Naive thymus-derived CD8-positive, alpha-beta T cell (primary cell): ENCODE results near the gene PACRG. TPM values are rescaled to one million over a fixed set of nuclear protein-coding genes. Genes with fewer than 3 reads are reported as not detected.

ENCODE experiments used
- ATAC-seq, 2 donors: fragments of 150-1000 bp; cut with Tn5 transposase in 1 of 2; sonication (Bioruptor Pico), chemical (Tn5 transposase) in 1 of 2; 1 replicate in 1 of 2; 2 replicates in 1 of 2; pipeline ENCODE4 v1.10.0; 2021; ENCODE audit warnings: mild to moderate bottlenecking in 2 of 2, moderate library complexity in 2 of 2
- POLR2A ChIA-PET: fragments of 350-600 bp; sonication (Branson Sonifier 250); formaldehyde crosslinking; loops from one replicate; lab custom pipeline; 2021; ENCODE audit warnings: antibody characterized with exemption; lab: Charles Lee
- DNase-seq, 10 donors: peaks; one replicate each; pipeline versions ENCODE4 v3.0.0 to v3.0.0-alpha.2; 2020 to 2022
- H3K27ac Mint-ChIP-seq, 10 donors: one replicate each; pipeline ENCODE4 v1.8.0; 2020 to 2022; ENCODE audit warnings: mild to moderate bottlenecking in 10 of 10, mixed read lengths in 10 of 10, moderate library complexity in 4 of 10, inconsistent platforms in 1 of 10
- H3K27me3 Mint-ChIP-seq, 5 donors: one replicate each; pipeline ENCODE4 v1.8.0; 2021 to 2022; ENCODE audit warnings: mixed read lengths in 5 of 5
- H3K36me3 Mint-ChIP-seq, 3 donors: one replicate each; pipeline ENCODE4 v1.8.0; 2020 to 2022; ENCODE audit warnings: mixed read lengths in 3 of 3, mild to moderate bottlenecking in 2 of 3, inconsistent platforms in 1 of 3
- H3K4me1 Mint-ChIP-seq, 4 donors: one replicate each; pipeline ENCODE4 v1.8.0; 2021 to 2022; ENCODE audit warnings: mixed read lengths in 4 of 4
- H3K4me3 Mint-ChIP-seq, 10 donors: one replicate each; pipeline ENCODE4 v1.8.0; 2020 to 2022; ENCODE audit warnings: mild to moderate bottlenecking in 10 of 10, mixed read lengths in 10 of 10, moderate library complexity in 6 of 10, inconsistent platforms in 1 of 10
- H3K9me3 Mint-ChIP-seq, 9 donors: one replicate each; pipeline ENCODE4 v1.8.0; 2020 to 2022; ENCODE audit warnings: mixed read lengths in 9 of 9, mild to moderate bottlenecking in 3 of 9, inconsistent platforms in 1 of 9, moderate library complexity in 1 of 9
- polyA plus RNA-seq, 3 donors: library from polyadenylated mRNA; unstranded; fragments of 300-500 nt; fragmentation: Illumina TruSeq; gene quantifications; one replicate each; pipeline ENCODE4 v1.2.3, GENCODE V29; 2021
- total RNA-seq, 8 experiments: library from RNA in 2 of 8; stranded (reverse) in 2 of 8; gene quantifications; one replicate each; pipeline ENCODE4 v1.2.3 and lab custom pipeline; 2021 to 2026

Gene PACRG
- total and polyA plus RNA-seq, 5 experiments from 2014 or later: 0.34 to 1.2 (median 0.83) TPM; not detected in 1

DNA sequence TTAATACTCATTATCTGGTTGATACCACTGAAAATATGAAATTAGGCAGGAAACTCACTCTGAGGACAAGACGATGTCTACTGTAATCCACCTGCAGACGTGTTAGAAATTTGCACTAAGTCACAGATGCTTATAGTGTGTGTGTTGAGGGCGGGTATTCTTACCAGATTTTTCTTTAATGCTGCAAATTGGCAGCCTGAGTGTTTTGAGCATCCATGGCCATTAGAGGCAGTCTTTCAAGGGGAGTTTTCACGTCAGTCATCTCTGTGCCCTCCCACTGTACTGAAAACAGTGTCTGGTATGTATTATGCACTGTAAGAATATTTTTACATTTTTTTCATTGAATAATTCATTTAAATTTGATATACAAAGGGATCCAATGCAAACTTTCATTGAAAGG, 420.2 kb downstream of the PACRG start:
- POLR2A ChIA-PET: no interaction called here
- peaks cover 0 to 4% (median 0%) of the 10 kb centered on the region in 9 donors for H3K9me3 Mint-ChIP-seq
- no peak overlapping the region for H3K4me3 Mint-ChIP-seq
- H3K27me3 Mint-ChIP-seq: peaks cover 3 to 30% (median 8%) of the 10 kb centered on the region in 5 donors
- ATAC-seq: no peak
- no peak for DNase-seq
- no peak overlapping the region for H3K27ac Mint-ChIP-seq
- no peaks in the 10 kb centered on the region for H3K4me1 Mint-ChIP-seq
- no peaks in the 10 kb centered on the region for H3K36me3 Mint-ChIP-seq

DNA sequence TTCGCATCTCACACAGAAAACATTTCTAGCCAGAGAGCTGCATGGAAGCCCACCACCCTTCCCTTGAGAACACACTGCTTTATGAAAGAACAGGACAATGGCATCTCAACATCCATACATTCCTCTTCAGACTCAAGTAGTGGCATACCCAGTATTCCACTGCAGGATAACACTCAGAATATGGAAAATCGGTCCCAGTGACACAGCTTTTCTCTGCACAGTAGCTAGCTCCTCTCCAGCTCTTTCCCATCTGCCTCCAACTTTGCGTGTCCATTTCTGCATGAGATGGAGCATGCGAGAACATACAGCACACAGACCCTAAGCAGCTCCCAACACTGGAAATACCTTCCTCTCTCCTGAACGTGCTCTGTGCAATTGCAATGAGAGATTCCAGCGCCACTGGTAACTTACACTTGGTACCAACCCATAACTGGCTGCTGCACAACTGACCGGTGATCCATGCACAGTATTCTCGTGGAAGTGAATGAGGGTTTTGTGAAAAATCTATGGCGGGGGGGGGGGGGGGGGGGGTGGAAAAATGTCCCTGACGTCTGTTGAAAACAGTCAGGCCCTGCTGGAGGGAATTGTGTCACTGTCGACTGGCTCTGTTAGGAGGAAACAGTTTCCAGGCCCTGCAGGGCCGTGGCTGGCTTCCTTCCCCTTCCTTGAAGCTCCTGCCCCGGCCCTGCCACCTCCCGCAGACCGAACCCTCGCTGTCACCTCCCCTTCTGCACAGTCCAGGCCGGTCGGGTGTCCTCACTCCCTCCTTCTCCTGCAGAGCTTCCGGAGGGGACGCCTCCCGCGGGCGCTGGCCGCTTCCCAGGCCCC, 420.9 kb downstream of the PACRG start:
- POLR2A ChIA-PET: no interaction called here
- no peaks in the 10 kb centered on the region for H3K36me3 Mint-ChIP-seq
- H3K27me3 Mint-ChIP-seq: peaks cover 3 to 30% (median 8%) of the 10 kb centered on the region in 5 donors
- no peak overlapping the region for H3K4me3 Mint-ChIP-seq
- no peaks in the 10 kb centered on the region for H3K4me1 Mint-ChIP-seq
- H3K27ac Mint-ChIP-seq: peak overlapping the region in 1 of 10 donors; percentile 10
- ATAC-seq (no peak), DNase-seq (no peak)
- peaks cover 0 to 3% (median 0%) of the 10 kb centered on the region in 9 donors for H3K9me3 Mint-ChIP-seq

GRCh38 chr6:163149279-163149848, 421.6 kb downstream of the PACRG start:
- DNase-seq (no peak), ATAC-seq (no peak)
- H3K9me3 Mint-ChIP-seq: peaks cover 0 to 3% (median 0%) of the 10 kb centered on the region in 9 donors
- H3K36me3 Mint-ChIP-seq: no peaks in the 10 kb centered on the region
- no peak overlapping the region for H3K4me3 Mint-ChIP-seq
- POLR2A ChIA-PET: no interaction called here
- peaks cover 3 to 30% (median 8%) of the 10 kb centered on the region in 5 donors for H3K27me3 Mint-ChIP-seq
- H3K27ac Mint-ChIP-seq: no peak overlapping the region
- H3K4me1 Mint-ChIP-seq: no peaks in the 10 kb centered on the region

- no peaks in the 10 kb centered on the region for H3K4me1 Mint-ChIP-seq
- POLR2A ChIA-PET: no interaction called here
- no peak overlapping the region for H3K27ac Mint-ChIP-seq
- DNase-seq: no peak
- peaks cover 0 to 4% (median 0%) of the 10 kb centered on the region in 9 donors for H3K9me3 Mint-ChIP-seq
- H3K4me3 Mint-ChIP-seq: no peak overlapping the region
- no peak for ATAC-seq
- no peaks in the 10 kb centered on the region for H3K36me3 Mint-ChIP-seq
- H3K27me3 Mint-ChIP-seq: peaks cover 3 to 30% (median 8%) of the 10 kb centered on the region in 5 donors
Measured at GRCh38 chr6:163151212-163151611, 423.4 kb downstream of the PACRG start.

DNA sequence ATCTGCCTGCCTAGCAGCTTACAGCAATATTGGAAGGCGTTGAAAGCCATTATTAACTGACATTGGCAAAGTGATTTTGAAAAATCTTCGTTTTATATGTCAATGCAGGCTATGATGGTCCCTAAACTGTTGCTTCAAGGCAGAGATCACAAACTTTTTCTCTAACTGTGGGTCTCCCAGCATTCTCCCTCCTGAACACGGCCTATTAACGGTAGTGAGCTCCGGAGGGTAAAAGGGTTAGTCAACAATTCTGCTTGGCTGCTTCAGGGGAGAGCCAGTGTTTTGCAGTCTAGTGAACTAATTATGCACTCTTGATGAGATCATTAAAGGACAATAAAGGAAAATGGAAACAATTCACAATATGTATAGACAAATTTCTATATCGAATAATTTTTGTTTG, 424.9 kb downstream of the PACRG start:
- Mint-ChIP-seq H3K4me3 (no peak overlapping the region), H3K36me3 (no peaks in the 10 kb centered on the region), H3K27me3 (peaks cover 5 to 27% (median 15%) of the 10 kb centered on the region in 5 donors), H3K4me1 (no peaks in the 10 kb centered on the region), H3K9me3 (peaks cover 0 to 4% (median 0%) of the 10 kb centered on the region in 9 donors), H3K27ac (no peak overlapping the region)
- ATAC-seq (no peak), DNase-seq (no peak)
- POLR2A ChIA-PET: no interaction called here

- POLR2A ChIA-PET: no interaction called here
- peaks cover 3 to 25% (median 8%) of the 10 kb centered on the region in 5 donors for H3K27me3 Mint-ChIP-seq
- H3K4me3 Mint-ChIP-seq: no peak overlapping the region
- H3K9me3 Mint-ChIP-seq: peaks cover 0 to 2% (median 0%) of the 10 kb centered on the region in 9 donors
- no peak overlapping the region for H3K27ac Mint-ChIP-seq
- no peak for DNase-seq
- no peaks in the 10 kb centered on the region for H3K36me3 Mint-ChIP-seq
- H3K4me1 Mint-ChIP-seq: no peaks in the 10 kb centered on the region
- ATAC-seq: no peak
Measured at GRCh38 chr6:163159110-163159509, 431.3 kb downstream of the PACRG start.

DNA sequence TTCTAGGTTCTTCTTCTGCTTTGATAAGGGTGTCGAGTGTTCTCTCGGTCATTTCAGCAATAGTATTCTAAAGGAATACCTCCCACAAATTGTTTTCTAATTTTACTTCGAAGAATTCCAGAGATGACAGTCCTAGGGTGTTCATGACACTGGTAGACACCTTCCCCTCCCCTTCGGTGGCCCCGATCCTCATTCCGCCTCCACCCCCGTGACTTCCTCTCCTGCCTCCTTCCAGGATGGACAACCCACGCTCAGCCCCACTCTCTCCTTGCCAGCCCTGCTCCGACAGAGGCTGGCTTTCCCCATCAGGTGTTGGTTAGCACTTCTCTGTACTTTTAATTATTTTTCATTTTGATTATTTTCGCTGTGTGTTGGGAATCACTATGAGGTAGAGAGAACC, 431.9 kb downstream of the PACRG start:
- ATAC-seq (no peak), DNase-seq (no peak)
- H3K4me3 Mint-ChIP-seq: no peak overlapping the region
- peaks cover 0 to 2% (median 0%) of the 10 kb centered on the region in 9 donors for H3K9me3 Mint-ChIP-seq
- no peaks in the 10 kb centered on the region for H3K36me3 Mint-ChIP-seq
- peak overlapping the region in 1 of 10 donors; percentile 17 for H3K27ac Mint-ChIP-seq
- POLR2A ChIA-PET: no interaction called here
- peaks cover 3 to 25% (median 8%) of the 10 kb centered on the region in 5 donors for H3K27me3 Mint-ChIP-seq
- H3K4me1 Mint-ChIP-seq: no peaks in the 10 kb centered on the region

GRCh38 chr6:163162007-163162873, 434.5 kb downstream of the PACRG start:
- DNase-seq: no peak
- POLR2A ChIA-PET: no interaction called here
- no peaks in the 10 kb centered on the region for H3K9me3 Mint-ChIP-seq
- no peaks in the 10 kb centered on the region for H3K4me1 Mint-ChIP-seq
- no peak overlapping the region for H3K27ac Mint-ChIP-seq
- no peak for ATAC-seq
- H3K36me3 Mint-ChIP-seq: no peaks in the 10 kb centered on the region
- H3K4me3 Mint-ChIP-seq: no peak overlapping the region
- H3K27me3 Mint-ChIP-seq: peaks cover 3 to 16% (median 8%) of the 10 kb centered on the region in 5 donors

DNA sequence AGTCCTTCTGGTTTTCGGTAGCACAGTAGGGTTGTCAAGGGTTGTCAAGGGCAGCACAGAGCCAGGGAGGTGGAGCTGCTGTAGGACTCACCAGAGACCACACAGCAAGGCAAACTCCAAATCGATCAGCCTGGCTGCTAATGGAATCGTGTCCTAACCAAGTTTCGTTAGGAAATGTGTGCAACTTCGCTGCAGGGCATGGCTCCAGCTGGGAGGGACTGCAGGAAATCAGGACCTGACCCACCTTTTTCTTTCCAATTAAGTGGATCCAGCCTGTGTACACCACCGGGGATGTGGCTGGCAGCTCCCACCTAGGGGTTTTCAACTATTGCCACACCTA, 435.1 kb downstream of the PACRG start:
- H3K36me3 Mint-ChIP-seq: no peaks in the 10 kb centered on the region
- DNase-seq: no peak
- POLR2A ChIA-PET: no interaction called here
- H3K27me3 Mint-ChIP-seq: peaks cover 3 to 16% (median 8%) of the 10 kb centered on the region in 5 donors
- H3K4me1 Mint-ChIP-seq: no peaks in the 10 kb centered on the region
- H3K9me3 Mint-ChIP-seq: no peaks in the 10 kb centered on the region
- no peak overlapping the region for H3K4me3 Mint-ChIP-seq
- H3K27ac Mint-ChIP-seq: no peak overlapping the region
- ATAC-seq: no peak

- H3K4me3 Mint-ChIP-seq: no peak overlapping the region
- H3K27ac Mint-ChIP-seq: no peak overlapping the region
- POLR2A ChIA-PET: no interaction called here
- ATAC-seq (no peak), DNase-seq (no peak)
- H3K9me3 Mint-ChIP-seq: no peaks in the 10 kb centered on the region
- H3K4me1 Mint-ChIP-seq: no peaks in the 10 kb centered on the region
- H3K27me3 Mint-ChIP-seq: peaks cover 3 to 21% (median 8%) of the 10 kb centered on the region in 5 donors
- H3K36me3 Mint-ChIP-seq: no peaks in the 10 kb centered on the region
Measured at GRCh38 chr6:163164175-163164900, 436.6 kb downstream of the PACRG start.

- no peaks in the 10 kb centered on the region for H3K36me3 Mint-ChIP-seq
- POLR2A ChIA-PET: no interaction called here
- no peak overlapping the region for H3K4me3 Mint-ChIP-seq
- no peaks in the 10 kb centered on the region for H3K9me3 Mint-ChIP-seq
- ATAC-seq (no peak), DNase-seq (no peak)
- no peak overlapping the region for H3K27ac Mint-ChIP-seq
- H3K4me1 Mint-ChIP-seq: no peaks in the 10 kb centered on the region
- H3K27me3 Mint-ChIP-seq: peaks cover 0 to 24% (median 8%) of the 10 kb centered on the region in 5 donors
Measured at GRCh38 chr6:163165155-163165910, 437.6 kb downstream of the PACRG start.

GRCh38 chr6:163165922-163166321, 438.1 kb downstream of the PACRG start:
- no peaks in the 10 kb centered on the region for H3K36me3 Mint-ChIP-seq
- no peaks in the 10 kb centered on the region for H3K9me3 Mint-ChIP-seq
- peaks cover 0 to 22% (median 5%) of the 10 kb centered on the region in 5 donors for H3K27me3 Mint-ChIP-seq
- POLR2A ChIA-PET: no interaction called here
- no peak overlapping the region for H3K27ac Mint-ChIP-seq
- H3K4me3 Mint-ChIP-seq: no peak overlapping the region
- DNase-seq (no peak), ATAC-seq (no peak)
- H3K4me1 Mint-ChIP-seq: peaks cover 0 to 3% (median 0%) of the 10 kb centered on the region in 4 donors
